H1 (cell line): ENCODE data around the gene SLC22A31. TPM values are rescaled to one million over a fixed set of nuclear protein-coding genes. Genes with fewer than 3 reads are reported as not detected.

Source experiments
- ATF3 ChIP-seq: IDR thresholded peaks from 2 replicates; pipeline ENCODE4 v1.6.1; 2011; ENCODE audit warnings: low read depth, mild to moderate bottlenecking, low read length; ENCODE audit not compliant: insufficient read depth
- CBX5 ChIP-seq: fragments of 300-800, 300-1000 bp; sonication (generic); IDR thresholded peaks from 2 replicates; pipeline ENCODE4 v1.7.1; 2016; ENCODE audit warnings: antibody characterized with exemption, low read length, low read depth
- CHD2 ChIP-seq: IDR thresholded peaks from 2 replicates; pipeline ENCODE4 v1.6.1; 2012; ENCODE audit warnings: low read length, improper control_type of control experiment
- HDAC2 ChIP-seq, 2 experiments: fragments of 300-600 bp in 1 of 2; sonication (generic) in 1 of 2; IDR thresholded peaks; 2 replicates each; pipeline ENCODE4 v1.6.1; 2011 to 2012; ENCODE audit warnings: low read depth in 2 of 2, low read length in 2 of 2, mild to moderate bottlenecking in 2 of 2, moderate library complexity in 2 of 2, borderline replicate concordance in 1 of 2, inconsistent platforms in 1 of 2
- HDAC6 ChIP-seq: IDR thresholded peaks from one replicate; pipeline ENCODE4 v1.7.1; 2012; ENCODE audit warnings: low read depth, mild to moderate bottlenecking, inconsistent platforms, low read length, moderate library complexity
- JUN ChIP-seq: IDR thresholded peaks from 2 replicates; pipeline ENCODE4 v1.6.1; 2011; ENCODE audit warnings: low read depth, mild to moderate bottlenecking, improper control_type of control experiment, low read length
- KDM5A ChIP-seq: fragments of 200-600 bp; IDR thresholded peaks from 2 replicates; pipeline ENCODE4 v1.7.1; 2012; ENCODE audit warnings: mild to moderate bottlenecking, low read length, inconsistent platforms, mixed read lengths
- PHF8 ChIP-seq: fragments of 200-600 bp; sonication (generic); conservative IDR thresholded peaks from 2 replicates; pipeline ENCODE4 v1.7.1; 2012; ENCODE audit warnings: low read depth, mild to moderate bottlenecking, inconsistent platforms, low read length, moderate library complexity
- POLR2AphosphoS5 ChIP-seq: IDR thresholded peaks from 2 replicates; pipeline ENCODE4 v1.6.1; 2011; ENCODE audit warnings: low read depth, low read length
- POU5F1 ChIP-seq: IDR thresholded peaks from 2 replicates; pipeline ENCODE4 v1.6.1; 2011; ENCODE audit warnings: low read depth, mild to moderate bottlenecking, low read length, moderate library complexity
- SIN3A ChIP-seq, 2 experiments: IDR thresholded peaks in 1 of 2; conservative IDR thresholded peaks in 1 of 2; 2 replicates each; pipeline ENCODE4 v1.6.1; 2011 to 2012; ENCODE audit warnings: low read length in 2 of 2, improper control_type of control experiment in 1 of 2, low read depth in 1 of 2, mild to moderate bottlenecking in 1 of 2
- TAF7 ChIP-seq: optimal IDR thresholded peaks from 2 replicates; pipeline ENCODE3; 2011; ENCODE audit warnings: low read depth, mild to moderate bottlenecking, inconsistent platforms, low read length, moderate library complexity, borderline replicate concordance
- polyA plus RNA-seq, 7 experiments: library from polyadenylated mRNA; depleted of rRNA in 3 of 7; stranded (reverse) in 5 of 7; unstranded in 2 of 7; fragments of >200 nt in 5 of 7; fragments of 200-250 nt in 2 of 7; gene quantifications; 1 replicate in 5 of 7; 2 replicates in 1 of 7; 4 replicates in 1 of 7; pipeline versions ENCODE4 v1.2.1 to v1.2.3, GENCODE V29; 2011 to 2013; ENCODE audit warnings: missing spikeins in 2 of 7, mixed read lengths in 2 of 7
- total RNA-seq: library from RNA; stranded (reverse); fragmentation: NEBNext Ultra II Directional; extraction: Animal tissue kit (Norgen Biotek cat#: 25700); gene quantifications from 2 replicates; pipeline ENCODE4 v1.2.1, GENCODE V29; 2021

The SLC22A31 gene
- total and polyA plus RNA-seq, 2 of the 8 experiments (the other 6 are each of a cell fraction or from before 2014, with no cell fraction given), result 7.7 to 10.6 TPM

GRCh38 chr16:89184677-89184932 is 15.7 kb downstream of the SLC22A31 start (continued):
- TF ChIP-seq KDM5A (no peak), HDAC6 (no peak), HDAC2 (IDR thresholded peaks at IDR 0.05; ENCODE audit: borderline replicate concordance in 1 of 2, low read depth in 2 of 2, low read length in 2 of 2) (no peak), POLR2AphosphoS5 (no peak), POU5F1 (no peak), CHD2 (no peak), CBX5 (no peak), TAF7 (no peak), ATF3 (no peak), PHF8 (no peak), JUN (no peak), SIN3A (conservative IDR thresholded peaks at IDR 0.05 in 1 of 2, IDR thresholded peaks at IDR 0.05 in 1 of 2; ENCODE audit: low read depth in 1 of 2, low read length in 2 of 2) (no peak)
